ENCODE data around the gene SUCLG2. TPM values are rescaled to one million over a fixed set of nuclear protein-coding genes. Genes with fewer than 3 reads are reported as not detected.
A peak's percentile ranks its signal among the peaks of the same experiment; 100 is the strongest.

SUCLG2 gene
- total and polyA plus RNA-seq, 2 of the 4 experiments (the other 2 are of a cell fraction), result 26.8 to 34.6 TPM

- H2AFZ ChIP-seq (replicated peaks; ENCODE audit: low read length, poor library complexity), result no peak overlapping the region
- H2BK20ac ChIP-seq (ENCODE audit: low read depth, low read length), result peak overlapping the region; percentile 91
- H4K91ac ChIP-seq (ENCODE audit: insufficient read depth, low read depth, low read length), result peak overlapping the region; percentile 90; the same call in 1 of the 2 replicates
- no peak overlapping the region for H3K56ac ChIP-seq (ENCODE audit: extremely low read depth, insufficient read depth, low read length)
- peaks cover 11% of the 10 kb centered on the region for H3K9me1 ChIP-seq (ENCODE audit: insufficient read depth, low read length)
- peaks cover 18 to 52% of the 10 kb centered on the region in 2 experiments for H3K79me1 ChIP-seq (ENCODE audit: low read depth in 1 of 2, low read length in 2 of 2)
- peak; percentile 58 for DNase-seq
- peaks cover 15% of the 10 kb centered on the region for H3K4me1 ChIP-seq (ENCODE audit: control insufficient read depth, insufficient read depth, low read length)
- peak overlapping the region; percentile 100 for H3K18ac ChIP-seq (ENCODE audit: low read depth, low read length)
- peak overlapping the region; percentile 78; the same call in 2 of the 3 replicates for H2BK15ac ChIP-seq (ENCODE audit: low read depth, low read length)
- ChIA-PET POLR2A (ENCODE audit: unreplicated experiment) (interaction anchor here (0.5 kb wide), 1 partner anchor 307 kb away, joined by 4 read pairs; no protein-coding TSS in a partner anchor), CTCF (no interaction called here)
- peak overlapping the region; percentile 98; the same call in 1 of the 2 replicates for H4K5ac ChIP-seq (ENCODE audit: low read depth, low read length)
- dilution Hi-C loops (cut with HindIII; ENCODE audit: low sequenced_read_pairs, unreplicated experiment) (no loop called here), intact Hi-C loops (cut with micrococcal nuclease) (loop anchor here (5.0 kb wide), 1 partner anchor 186 kb away; no protein-coding TSS in a partner anchor), in situ Hi-C loops (cut with MboI; ENCODE audit: low sequenced_read_pairs) (no loop called here)
- H3K27me3 ChIP-seq (ENCODE audit: control insufficient read depth, insufficient read depth, low read length), result no peaks in the 10 kb centered on the region
- H3K9ac ChIP-seq (ENCODE audit: low read depth, low read length), result no peak overlapping the region
- H3K36me3 ChIP-seq (ENCODE audit: control insufficient read depth, insufficient read depth, low read length), result no peaks in the 10 kb centered on the region
- H2BK5ac ChIP-seq (ENCODE audit: low read depth, low read length, poor library complexity, severe bottlenecking), result peak overlapping the region; percentile 94
- H3K14ac ChIP-seq (replicated peaks; ENCODE audit: low read depth, low read length), result peak overlapping the region; percentile 24
- H3K27ac ChIP-seq (ENCODE audit: insufficient read depth, low read length), result peak overlapping the region; percentile 70; the same call in 1 of the 2 replicates
- H4K20me1 ChIP-seq (ENCODE audit: insufficient read depth, low read length), result peaks cover 11% of the 10 kb centered on the region; the same call in 1 of the 2 replicates
- 0 out of 2 replicates have a peak overlapping the region, but pooled peaks have one; percentile 53 for H3K23ac ChIP-seq (ENCODE audit: low read depth, low read length)
- no peaks in the 10 kb centered on the region for H3K9me3 ChIP-seq (ENCODE audit: control insufficient read depth, insufficient read depth, low read length)
- BruUV-seq (replicated peaks), result no TSS peak
- no peak overlapping the region for H2AK9ac ChIP-seq (replicated peaks; ENCODE audit: low read depth, low read length, poor library complexity)
- H2AK5ac ChIP-seq (ENCODE audit: low read depth, low read length), result peak overlapping the region; percentile 68
- H2BK120ac ChIP-seq (ENCODE audit: low read depth, low read length), result peak overlapping the region; percentile 92
- H3K4me2 ChIP-seq (ENCODE audit: low read depth, low read length), result peak overlapping the region; percentile 45
- H3K4ac ChIP-seq (ENCODE audit: low read depth, low read length), result peak overlapping the region; percentile 84; the same call in 1 of the 2 replicates
- TF ChIP-seq NFE2L2 (IDR thresholded peaks at IDR 0.05; ENCODE audit: low read depth, low read length), result no peak
- TF ChIP-seq MXI1 (IDR thresholded peaks at IDR 0.05; ENCODE audit: borderline replicate concordance, low read depth, low read length), result no peak
- no peak for TF ChIP-seq POLR2A (IDR thresholded peaks at IDR 0.05; ENCODE audit: low read depth, low read length)
- TF ChIP-seq SMC3 (IDR thresholded peaks at IDR 0.05; ENCODE audit: low read depth, low read length), result no peak
- TF ChIP-seq USF2 (IDR thresholded peaks at IDR 0.05; ENCODE audit: low read depth, low read length), result no peak
- no peak for TF ChIP-seq MAFK (IDR thresholded peaks at IDR 0.05; ENCODE audit: low read depth, low read length)
- TF ChIP-seq RFX5 (IDR thresholded peaks at IDR 0.05; ENCODE audit: low read depth, low read length), result no peak
- no peak for TF ChIP-seq ELK1 (IDR thresholded peaks at IDR 0.05; ENCODE audit: borderline replicate concordance, low read depth, low read length)
- TF ChIP-seq CTCF (conservative IDR thresholded peaks at IDR 0.05; ENCODE audit: low read depth, low read length), result no peak
- no peak for TF ChIP-seq BHLHE40 (IDR thresholded peaks at IDR 0.05; ENCODE audit: low read depth, low read length)
- TF ChIP-seq FOS (IDR thresholded peaks at IDR 0.05; ENCODE audit: low read depth, low read length), result no peak
- peak overlapping the region in 1 of 2 experiments; percentile 68; a peak in 1 of 4 replicates for H4K8ac ChIP-seq (ENCODE audit: low read depth in 2 of 2, low read length in 2 of 2)
- WGBS, 2 experiments (ENCODE audit: extremely low coverage in 2 of 2, insufficient read length in 1 of 2), result no CpG with 5 or more reads among the region's 4 CpGs
- H3K4me3 ChIP-seq (ENCODE audit: insufficient read depth, low read depth, low read length), result no peak overlapping the region
- ATAC-seq (ENCODE audit: low read depth), result peak; percentile 16; the same call in 1 of the 2 replicates
Measured at GRCh38 chr3:67648701-67649100, 5.7 kb downstream of the SUCLG2 start.

All from IMR-90 (cell line).